Activated T-helper 1 cell treated with anti-CD3 and anti-CD28 coated beads, Interleukin-2, amount 50 U/mL, for 16 hours (primary cell): Measurements from ENCODE around the gene PTGDS.

Experiments
- DNase-seq, 2 donors: peaks; one replicate each; pipeline ENCODE4 v3.0.0-alpha.2; 2020; ENCODE audit warnings: low read depth in 1 of 2, low spot score in 1 of 2

Gene PTGDS

GRCh38 chr9:137007108-137007815, 30.0 kb downstream of the PTGDS start:
- no peak for DNase-seq

- DNase-seq: no peak
These were observed 30.5 kb downstream of the PTGDS start for GRCh38 chr9:137007816-137008270.

- DNase-seq: no peak
These were observed 31.0 kb downstream of the PTGDS start for GRCh38 chr9:137008312-137008711.

DNA sequence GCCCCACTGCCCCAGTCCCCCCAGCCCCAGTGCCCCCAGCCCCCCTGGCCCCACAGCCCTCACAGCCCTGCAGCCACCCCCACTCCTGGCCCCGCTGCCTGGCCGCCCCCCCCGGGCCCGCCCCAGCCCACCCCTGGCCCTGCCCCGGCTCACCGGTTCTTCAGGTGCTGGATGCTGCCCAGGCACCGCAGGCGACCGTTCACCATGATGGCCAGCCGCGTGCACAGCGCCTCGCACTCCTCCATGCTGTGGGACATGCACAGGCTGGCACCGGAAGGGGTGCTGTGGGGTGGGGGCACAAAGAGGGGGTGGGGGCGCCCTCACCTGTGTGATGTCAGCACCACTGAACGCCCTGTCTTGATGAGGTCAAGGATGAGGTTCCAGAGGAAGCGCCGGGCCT, 31.9 kb downstream of the PTGDS start:
- no peak for DNase-seq

DNA sequence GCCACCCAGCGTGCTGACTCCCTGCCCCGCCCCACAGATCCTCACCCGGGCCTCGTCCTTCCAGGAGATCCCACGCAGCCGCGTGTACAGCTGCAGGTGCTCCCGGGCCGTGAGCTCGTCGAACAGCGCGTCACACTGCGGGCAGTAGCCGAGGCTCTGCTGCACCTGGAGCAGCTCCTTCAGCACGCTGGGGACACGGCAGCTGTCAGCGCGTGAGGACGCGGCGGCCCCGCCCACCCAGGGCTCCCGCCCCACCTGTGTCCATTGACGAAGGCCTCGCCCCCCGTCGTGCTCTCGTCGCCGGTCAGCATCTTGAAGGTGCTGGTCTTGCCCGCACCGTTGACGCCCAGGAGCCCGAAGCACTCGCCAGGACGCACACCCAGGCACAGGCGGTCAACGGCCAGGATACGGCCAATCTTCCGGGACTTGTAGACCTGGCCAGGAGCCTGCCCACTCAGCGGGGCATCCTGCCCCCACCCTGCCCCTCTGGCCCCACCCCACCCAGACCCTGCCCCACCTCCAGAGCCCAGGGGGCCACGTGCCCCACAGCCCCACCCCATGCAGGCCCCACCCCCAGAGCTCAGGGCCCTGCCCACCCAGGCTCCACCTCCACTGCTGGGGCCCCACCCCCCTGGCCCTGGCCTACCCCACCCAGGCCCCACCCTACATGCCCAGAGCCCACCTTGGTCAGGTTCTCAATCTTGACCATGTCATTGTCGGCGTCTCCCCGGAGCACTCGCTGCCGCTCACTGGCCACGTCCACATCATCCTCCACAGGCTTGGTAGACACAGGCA, 32.8 kb downstream of the PTGDS start:
- DNase-seq: no peak

DNA sequence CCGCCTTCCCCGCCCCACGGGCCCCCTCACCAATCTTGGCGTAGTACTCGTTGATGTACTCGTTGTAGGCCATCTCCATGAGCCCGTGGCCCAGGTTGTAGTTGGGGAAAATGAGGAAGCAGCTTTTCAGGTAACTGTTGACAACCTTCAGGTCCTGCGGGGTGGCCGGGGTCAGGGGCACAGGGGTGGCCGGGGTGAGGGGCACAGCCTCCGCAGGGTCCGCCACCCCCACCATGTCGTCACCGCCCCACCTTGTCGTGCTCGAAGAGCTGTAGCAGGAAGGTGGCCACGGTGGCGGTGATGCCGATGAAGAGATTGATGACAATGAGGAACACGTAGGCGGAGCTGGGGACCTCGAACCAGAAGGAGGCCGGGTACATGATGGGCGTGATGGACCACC, 33.9 kb downstream of the PTGDS start:
- no peak for DNase-seq

- no peak for DNase-seq
These were observed 34.8 kb downstream of the PTGDS start for GRCh38 chr9:137011907-137012675.

DNA sequence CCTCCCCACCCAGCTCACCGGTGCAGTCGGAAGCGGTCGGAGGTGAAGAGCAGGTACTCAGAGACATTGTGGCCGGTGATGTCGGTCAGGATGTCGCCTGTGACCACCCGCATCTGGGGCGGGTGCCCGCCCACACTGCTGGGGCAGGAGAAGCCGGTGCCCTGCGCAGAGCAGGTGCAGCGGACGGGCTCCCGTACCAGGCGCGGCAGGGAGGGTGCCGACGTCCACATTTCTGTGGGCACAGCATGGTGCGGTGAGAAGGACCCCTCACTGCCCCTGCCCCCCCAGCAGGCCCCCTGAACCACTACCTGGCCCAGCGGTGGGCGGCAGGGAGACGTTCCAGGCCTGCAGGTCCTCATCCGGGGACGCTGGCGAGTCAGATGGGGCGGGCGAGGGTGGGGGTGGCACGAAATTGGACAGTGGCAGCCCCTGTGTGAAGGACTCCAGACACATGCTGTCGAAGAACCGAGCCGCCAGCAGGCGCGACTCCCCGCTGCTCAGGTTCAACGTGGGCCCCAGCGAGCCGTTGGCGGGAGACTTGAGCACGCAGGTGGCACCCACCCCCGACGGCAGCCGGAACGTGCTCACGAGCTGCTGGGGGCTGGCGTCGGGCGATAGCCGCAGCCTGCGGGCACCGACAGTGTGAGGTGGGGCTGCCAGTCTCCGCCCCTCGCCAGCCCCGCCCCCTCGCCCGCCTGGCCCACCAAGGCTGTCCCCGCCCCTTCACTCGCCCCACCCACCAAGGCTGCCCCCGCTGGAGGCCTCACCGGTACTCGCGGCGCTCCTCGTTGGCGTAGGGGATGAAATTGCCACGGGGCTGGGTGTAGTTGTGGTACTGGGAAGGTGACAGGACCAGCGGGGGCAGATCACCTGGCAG, 35.6 kb downstream of the PTGDS start:
- DNase-seq: no peak

- DNase-seq: no peak
These were observed 36.3 kb downstream of the PTGDS start for GRCh38 chr9:137013571-137013940.

DNA sequence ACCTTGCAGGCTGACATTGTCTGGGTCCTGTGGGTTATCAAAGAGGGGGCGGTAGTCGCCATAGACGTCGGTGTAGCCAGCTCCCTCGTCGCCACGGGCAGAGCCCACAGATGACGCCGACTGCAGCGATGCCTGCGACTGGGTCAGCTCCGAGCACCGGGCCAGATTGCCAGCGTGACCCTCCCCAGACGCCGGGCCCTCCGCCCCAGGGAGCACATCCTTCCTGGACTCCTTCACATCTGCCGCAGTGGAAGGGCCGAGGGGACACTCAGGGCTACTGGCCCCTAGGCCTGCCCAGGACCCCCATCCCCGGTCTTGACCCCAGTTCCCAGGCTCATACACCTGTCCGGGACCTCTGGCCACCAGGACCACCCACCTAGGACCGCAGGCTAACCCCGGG, 36.9 kb downstream of the PTGDS start:
- DNase-seq: no peak

DNA sequence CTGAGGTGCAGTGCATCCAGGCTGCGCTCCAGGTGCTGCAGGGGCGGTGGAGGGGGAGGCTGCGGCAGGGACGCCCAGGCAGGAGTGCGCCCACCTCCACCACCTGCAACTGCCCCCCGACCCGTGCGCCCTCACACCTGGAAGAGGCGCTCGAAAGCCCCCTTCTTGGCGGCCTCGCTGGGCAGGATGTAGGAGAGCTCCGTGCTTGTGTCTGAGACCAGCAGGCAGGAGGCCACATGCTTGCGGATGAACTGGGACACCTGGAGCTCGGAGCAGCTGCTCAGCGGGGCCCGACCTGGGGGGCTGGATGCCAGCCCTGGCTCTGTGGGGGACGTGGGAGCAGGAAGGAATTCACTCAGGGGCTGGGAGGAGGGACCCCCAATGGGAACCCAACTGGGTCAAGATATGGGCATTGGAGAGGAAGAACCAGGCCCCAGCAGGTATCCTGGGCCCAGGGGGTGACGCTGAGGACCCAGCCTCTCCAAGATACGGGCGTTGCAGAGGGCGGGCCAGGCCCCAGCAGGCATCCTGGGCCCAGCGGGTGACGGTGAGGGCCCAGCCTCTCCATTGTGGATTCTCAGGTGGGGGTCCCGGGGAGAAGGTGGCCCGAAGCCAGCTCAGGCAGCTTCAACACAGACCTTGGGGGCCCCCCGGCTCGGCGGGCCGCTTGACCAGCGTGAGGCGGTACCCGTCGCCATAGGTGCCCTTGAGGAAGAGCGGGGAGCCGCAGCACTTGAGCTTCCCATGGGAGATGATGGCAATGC, 37.7 kb downstream of the PTGDS start:
- DNase-seq: no peak

DNA sequence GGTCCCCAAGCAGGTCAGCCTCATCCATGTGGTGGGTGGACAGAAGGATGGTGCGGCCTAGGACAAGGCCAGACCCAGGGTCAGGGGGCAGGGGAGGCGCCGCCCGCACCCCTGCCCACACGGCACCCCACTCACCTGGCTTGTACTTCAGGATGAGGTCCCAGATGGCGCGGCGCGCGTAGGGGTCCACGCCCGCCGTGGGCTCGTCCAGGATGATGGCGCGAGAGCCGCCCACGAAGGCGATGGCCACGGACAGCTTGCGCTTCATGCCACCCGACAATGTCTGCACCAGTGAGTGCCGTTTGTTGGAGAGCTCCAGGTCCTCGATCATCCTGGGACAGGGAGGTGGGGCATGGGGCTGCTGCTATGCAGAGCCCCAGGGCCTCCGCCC, 38.2 kb downstream of the PTGDS start:
- DNase-seq: no peak

GRCh38 chr9:137015976-137016375, 38.7 kb downstream of the PTGDS start:
- DNase-seq: no peak

GRCh38 chr9:137016436-137016835, 39.1 kb downstream of the PTGDS start:
- DNase-seq: no peak

DNA sequence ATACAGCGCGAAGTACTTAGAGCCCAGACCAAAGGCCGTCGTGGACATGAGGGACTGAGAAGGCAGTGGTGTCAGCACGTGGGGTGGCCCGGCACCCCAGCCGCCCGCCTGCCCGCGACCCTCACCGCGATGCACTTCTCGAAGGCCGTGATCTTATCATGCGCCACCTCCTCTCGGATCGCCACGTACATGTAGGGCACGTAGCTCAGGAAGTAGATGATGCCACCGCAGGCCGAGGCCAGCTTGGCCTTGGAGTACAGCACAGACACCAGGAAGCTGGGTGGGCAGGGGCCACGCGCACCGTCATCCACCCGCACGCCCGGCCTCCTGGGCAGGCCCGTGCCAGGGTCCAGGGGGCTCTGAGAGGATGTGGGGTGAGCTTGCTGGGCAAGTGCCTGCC, 39.8 kb downstream of the PTGDS start:
- no peak for DNase-seq

DNA sequence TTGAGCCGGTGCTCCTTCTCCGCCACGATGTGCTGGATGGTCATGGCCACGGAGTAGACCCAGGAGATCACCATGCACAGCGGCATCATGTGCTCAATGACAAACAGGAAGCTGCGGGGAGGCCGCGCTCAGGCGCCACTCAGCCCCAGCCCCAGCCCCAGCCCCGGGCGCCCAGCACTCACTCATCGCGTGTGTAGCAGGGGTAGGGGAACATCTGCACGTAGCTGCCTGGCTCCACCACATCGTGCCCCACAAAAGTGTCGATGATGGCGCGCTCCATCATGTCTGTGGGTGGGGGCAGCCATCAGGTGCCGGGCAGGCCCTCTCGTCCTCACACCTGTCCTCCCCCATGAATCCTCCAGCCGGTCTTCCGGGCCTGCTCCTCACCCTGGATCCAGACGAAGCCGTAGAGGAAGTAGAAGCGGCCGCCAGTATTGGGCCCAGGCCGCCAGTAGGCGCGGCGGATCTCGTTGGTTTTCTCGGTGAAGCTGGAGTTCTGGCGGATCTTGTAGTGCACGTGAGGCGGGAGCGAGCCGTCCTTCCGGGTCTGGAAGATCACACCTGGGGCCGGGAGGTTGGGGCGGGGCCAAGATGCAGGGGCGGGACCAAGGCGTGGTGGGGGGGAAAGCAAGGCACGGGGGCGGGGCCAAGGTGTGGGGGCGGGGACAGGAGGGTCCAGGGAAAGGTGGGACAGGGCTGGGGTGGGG, 40.6 kb downstream of the PTGDS start:
- no peak for DNase-seq

- no peak for DNase-seq
These were observed 41.7 kb downstream of the PTGDS start for GRCh38 chr9:137018761-137019559.

- DNase-seq: no peak
These were observed 42.8 kb downstream of the PTGDS start for GRCh38 chr9:137019891-137020683.
